ENCODE measurements around the gene TTI1.

TTI1 gene

DNA sequence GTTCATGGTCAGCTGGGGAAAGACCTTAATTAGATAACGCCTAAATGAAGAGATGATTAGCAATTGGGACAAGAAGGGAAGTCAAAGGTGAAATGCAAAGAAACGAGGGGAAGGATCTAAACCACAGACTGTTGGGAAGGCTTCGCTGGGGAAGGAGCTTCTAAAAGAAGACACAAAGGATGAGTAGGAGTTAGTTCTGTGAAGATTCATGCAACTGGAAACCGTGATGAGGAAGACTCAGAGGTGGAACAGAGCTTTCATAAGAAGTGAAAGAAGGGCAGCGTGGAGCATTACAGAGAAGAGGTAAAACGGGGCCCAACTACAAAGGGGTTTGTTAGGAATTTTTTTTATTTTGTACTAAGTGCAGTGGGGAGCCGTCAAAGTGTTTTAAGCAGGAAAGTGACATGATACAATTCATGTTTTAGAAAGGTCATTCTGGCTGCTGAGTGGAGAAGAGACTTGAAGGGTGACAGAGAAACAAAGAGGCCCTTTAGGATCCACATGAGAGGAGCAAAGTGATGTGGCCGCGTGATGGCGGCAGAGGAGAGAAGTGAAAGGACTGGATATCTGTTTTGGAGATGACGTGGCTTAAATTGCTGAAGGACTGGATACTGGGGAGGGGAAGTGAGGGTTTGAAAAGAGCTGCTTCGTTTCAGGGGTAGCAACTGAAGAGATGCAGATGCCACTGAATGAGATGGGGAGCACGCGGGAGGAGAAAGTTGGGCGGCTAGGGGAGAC lies 33.6 kb downstream of the TTI1 start:
- ATAC-seq, result no peak
- TF ChIP-seq ISL1 (CRISPR knock-in tag; IDR thresholded peaks at IDR 0.05) (no peak), ZNF565 (CRISPR knock-in tag; conservative IDR thresholded peaks at IDR 0.05; ENCODE audit: low read depth) (no peak), ZNF8 (CRISPR knock-in tag; IDR thresholded peaks at IDR 0.05) (no peak), RARB (CRISPR knock-in tag; IDR thresholded peaks at IDR 0.05) (no peak), ZC3H10 (CRISPR knock-in tag; IDR thresholded peaks at IDR 0.05) (no peak), ZFP3 (CRISPR knock-in tag; IDR thresholded peaks at IDR 0.05) (no peak), GLIS3 (CRISPR knock-in tag; IDR thresholded peaks at IDR 0.05) (no peak), SNAI2 (CRISPR knock-in tag; IDR thresholded peaks at IDR 0.05) (no peak), TOX (CRISPR knock-in tag; IDR thresholded peaks at IDR 0.05; ENCODE audit: borderline replicate concordance) (no peak), PPARA (CRISPR knock-in tag; IDR thresholded peaks at IDR 0.05; ENCODE audit: borderline replicate concordance) (no peak)
- TF ChIP-seq, protein P1, sequence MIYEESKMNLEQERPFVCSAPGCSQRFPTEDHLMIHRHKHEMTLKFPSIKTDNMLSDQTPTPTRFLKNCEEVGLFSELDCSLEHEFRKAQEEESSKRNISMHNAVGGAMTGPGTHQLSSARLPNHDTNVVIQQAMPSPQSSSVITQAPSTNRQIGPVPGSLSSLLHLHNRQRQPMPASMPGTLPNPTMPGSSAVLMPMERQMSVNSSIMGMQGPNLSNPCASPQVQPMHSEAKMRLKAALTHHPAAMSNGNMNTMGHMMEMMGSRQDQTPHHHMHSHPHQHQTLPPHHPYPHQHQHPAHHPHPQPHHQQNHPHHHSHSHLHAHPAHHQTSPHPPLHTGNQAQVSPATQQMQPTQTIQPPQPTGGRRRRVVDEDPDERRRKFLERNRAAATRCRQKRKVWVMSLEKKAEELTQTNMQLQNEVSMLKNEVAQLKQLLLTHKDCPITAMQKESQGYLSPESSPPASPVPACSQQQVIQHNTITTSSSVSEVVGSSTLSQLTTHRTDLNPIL (CRISPR knock-in tag; IDR thresholded peaks at IDR 0.05; ENCODE audit: low read depth), result no peak
- TF ChIP-seq, protein P2, sequence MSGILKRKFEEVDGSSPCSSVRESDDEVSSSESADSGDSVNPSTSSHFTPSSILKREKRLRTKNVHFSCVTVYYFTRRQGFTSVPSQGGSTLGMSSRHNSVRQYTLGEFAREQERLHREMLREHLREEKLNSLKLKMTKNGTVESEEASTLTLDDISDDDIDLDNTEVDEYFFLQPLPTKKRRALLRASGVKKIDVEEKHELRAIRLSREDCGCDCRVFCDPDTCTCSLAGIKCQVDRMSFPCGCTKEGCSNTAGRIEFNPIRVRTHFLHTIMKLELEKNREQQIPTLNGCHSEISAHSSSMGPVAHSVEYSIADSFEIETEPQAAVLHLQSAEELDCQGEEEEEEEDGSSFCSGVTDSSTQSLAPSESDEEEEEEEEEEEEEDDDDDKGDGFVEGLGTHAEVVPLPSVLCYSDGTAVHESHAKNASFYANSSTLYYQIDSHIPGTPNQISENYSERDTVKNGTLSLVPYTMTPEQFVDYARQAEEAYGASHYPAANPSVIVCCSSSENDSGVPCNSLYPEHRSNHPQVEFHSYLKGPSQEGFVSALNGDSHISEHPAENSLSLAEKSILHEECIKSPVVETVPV (CRISPR knock-in tag; IDR thresholded peaks at IDR 0.05), result no peak
- TF ChIP-seq, protein P3, sequence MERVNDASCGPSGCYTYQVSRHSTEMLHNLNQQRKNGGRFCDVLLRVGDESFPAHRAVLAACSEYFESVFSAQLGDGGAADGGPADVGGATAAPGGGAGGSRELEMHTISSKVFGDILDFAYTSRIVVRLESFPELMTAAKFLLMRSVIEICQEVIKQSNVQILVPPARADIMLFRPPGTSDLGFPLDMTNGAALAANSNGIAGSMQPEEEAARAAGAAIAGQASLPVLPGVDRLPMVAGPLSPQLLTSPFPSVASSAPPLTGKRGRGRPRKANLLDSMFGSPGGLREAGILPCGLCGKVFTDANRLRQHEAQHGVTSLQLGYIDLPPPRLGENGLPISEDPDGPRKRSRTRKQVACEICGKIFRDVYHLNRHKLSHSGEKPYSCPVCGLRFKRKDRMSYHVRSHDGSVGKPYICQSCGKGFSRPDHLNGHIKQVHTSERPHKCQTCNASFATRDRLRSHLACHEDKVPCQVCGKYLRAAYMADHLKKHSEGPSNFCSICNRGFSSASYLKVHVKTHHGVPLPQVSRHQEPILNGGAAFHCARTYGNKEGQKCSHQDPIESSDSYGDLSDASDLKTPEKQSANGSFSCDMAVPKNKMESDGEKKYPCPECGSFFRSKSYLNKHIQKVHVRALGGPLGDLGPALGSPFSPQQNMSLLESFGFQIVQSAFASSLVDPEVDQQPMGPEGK (CRISPR knock-in tag; IDR thresholded peaks at IDR 0.05; ENCODE audit: borderline replicate concordance), result no peak

DNA sequence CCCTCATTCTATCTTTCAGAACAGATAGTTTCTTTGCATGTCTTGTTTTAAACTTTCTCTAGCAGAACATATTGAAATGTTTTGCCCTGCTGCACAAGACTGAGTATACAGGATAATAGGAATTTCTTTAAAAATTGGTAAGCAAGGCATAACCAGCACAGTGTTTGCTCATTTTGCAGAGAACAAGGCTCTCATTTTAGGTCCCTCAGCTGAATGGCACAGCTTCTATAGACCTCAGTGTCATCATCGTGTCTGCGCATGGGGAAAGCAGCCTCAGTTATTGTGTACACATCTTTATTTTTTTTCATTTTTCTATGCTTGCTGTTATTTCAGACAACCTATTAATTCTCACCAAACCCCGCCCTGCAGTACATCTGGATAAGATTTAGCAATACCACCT lies 35.7 kb downstream of the TTI1 start:
- TF ChIP-seq, protein P3 (CRISPR knock-in tag; IDR thresholded peaks at IDR 0.05; ENCODE audit: borderline replicate concordance), result no peak
- TF ChIP-seq, protein P1 (CRISPR knock-in tag; IDR thresholded peaks at IDR 0.05; ENCODE audit: low read depth), result no peak
- TF ChIP-seq, protein P4, sequence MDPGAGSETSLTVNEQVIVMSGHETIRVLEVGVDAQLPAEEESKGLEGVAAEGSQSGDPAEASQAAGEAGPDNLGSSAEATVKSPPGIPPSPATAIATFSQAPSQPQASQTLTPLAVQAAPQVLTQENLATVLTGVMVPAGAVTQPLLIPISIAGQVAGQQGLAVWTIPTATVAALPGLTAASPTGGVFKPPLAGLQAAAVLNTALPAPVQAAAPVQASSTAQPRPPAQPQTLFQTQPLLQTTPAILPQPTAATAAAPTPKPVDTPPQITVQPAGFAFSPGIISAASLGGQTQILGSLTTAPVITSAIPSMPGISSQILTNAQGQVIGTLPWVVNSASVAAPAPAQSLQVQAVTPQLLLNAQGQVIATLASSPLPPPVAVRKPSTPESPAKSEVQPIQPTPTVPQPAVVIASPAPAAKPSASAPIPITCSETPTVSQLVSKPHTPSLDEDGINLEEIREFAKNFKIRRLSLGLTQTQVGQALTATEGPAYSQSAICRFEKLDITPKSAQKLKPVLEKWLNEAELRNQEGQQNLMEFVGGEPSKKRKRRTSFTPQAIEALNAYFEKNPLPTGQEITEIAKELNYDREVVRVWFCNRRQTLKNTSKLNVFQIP (CRISPR knock-in tag; IDR thresholded peaks at IDR 0.05; ENCODE audit: borderline replicate concordance, low read depth), result no peak
- no peak for TF ChIP-seq PPARA (CRISPR knock-in tag; IDR thresholded peaks at IDR 0.05; ENCODE audit: borderline replicate concordance)
- no peak for ATAC-seq

DNA sequence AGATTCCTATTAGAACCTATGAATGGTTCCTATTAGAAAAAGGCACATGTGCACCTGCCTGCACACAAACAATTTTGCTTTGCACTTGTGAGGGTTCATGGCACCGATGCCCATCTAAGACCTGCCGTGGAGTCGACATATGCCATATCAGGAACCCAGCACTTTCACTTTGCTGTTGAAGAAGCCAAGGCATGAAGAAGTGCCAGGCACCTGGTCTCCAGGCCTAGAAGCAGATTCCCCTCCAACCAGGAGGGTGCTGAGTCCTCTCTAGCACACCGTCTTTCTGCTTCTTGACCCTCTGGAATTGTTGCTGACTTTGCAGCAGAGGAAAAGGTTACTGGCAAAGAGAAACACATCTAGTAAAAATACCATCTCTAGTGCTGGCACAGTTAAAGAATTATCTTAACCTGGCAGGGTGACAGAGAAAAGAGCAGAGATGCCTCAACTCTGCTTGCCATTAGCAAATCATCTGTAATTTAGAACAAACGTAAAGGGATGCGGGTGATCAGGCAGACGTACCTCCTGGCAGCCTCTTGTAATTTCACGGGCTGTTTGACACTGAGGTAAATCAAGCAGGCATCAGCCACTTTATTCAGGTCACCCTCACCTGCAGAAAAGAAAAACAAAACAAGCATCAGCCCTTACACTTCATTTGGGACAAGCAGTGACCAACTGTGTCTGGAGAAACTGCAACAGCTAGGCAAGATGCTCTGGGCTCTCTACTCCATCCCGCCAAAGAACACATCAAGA lies 37.2 kb downstream of the TTI1 start:
- TF ChIP-seq ZFP3 (CRISPR knock-in tag; IDR thresholded peaks at IDR 0.05), result no peak
- no peak for TF ChIP-seq ZFP30 (CRISPR knock-in tag; IDR thresholded peaks at IDR 0.05)
- TF ChIP-seq, protein P5, sequence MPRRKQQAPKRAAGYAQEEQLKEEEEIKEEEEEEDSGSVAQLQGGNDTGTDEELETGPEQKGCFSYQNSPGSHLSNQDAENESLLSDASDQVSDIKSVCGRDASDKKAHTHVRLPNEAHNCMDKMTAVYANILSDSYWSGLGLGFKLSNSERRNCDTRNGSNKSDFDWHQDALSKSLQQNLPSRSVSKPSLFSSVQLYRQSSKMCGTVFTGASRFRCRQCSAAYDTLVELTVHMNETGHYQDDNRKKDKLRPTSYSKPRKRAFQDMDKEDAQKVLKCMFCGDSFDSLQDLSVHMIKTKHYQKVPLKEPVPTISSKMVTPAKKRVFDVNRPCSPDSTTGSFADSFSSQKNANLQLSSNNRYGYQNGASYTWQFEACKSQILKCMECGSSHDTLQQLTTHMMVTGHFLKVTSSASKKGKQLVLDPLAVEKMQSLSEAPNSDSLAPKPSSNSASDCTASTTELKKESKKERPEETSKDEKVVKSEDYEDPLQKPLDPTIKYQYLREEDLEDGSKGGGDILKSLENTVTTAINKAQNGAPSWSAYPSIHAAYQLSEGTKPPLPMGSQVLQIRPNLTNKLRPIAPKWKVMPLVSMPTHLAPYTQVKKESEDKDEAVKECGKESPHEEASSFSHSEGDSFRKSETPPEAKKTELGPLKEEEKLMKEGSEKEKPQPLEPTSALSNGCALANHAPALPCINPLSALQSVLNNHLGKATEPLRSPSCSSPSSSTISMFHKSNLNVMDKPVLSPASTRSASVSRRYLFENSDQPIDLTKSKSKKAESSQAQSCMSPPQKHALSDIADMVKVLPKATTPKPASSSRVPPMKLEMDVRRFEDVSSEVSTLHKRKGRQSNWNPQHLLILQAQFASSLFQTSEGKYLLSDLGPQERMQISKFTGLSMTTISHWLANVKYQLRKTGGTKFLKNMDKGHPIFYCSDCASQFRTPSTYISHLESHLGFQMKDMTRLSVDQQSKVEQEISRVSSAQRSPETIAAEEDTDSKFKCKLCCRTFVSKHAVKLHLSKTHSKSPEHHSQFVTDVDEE (CRISPR knock-in tag; IDR thresholded peaks at IDR 0.05), result no peak
- ATAC-seq, result no peak
